BE2C (cell line): ENCODE data around the gene NFKBIE.

Experiments used
- DNase-seq: peaks from one replicate; pipeline ENCODE4 v3.0.0-alpha.2; 2020
- H3K27me3 ChIP-seq: fragments of 250-450 bp; sonication (Bioruptor Pico); 2 replicates; pipeline ENCODE4 v1.5.1; 2020; ENCODE audit warnings: mild to moderate bottlenecking
- H3K36me3 ChIP-seq: fragments of 250-450 bp; sonication (Bioruptor Pico); 2 replicates; pipeline ENCODE4 v1.5.1; 2020; ENCODE audit warnings: mild to moderate bottlenecking
- H3K4me1 ChIP-seq: fragments of 250-450 bp; sonication (Bioruptor Pico); 2 replicates; pipeline ENCODE4 v1.5.1; 2020
- H3K4me3 ChIP-seq: 2 replicates; pipeline ENCODE4 v1.5.1; 2011; ENCODE audit warnings: low read depth, low read length
- H3K9me3 ChIP-seq: fragments of 250-450 bp; sonication (Bioruptor Pico); 2 replicates; pipeline ENCODE4 v1.5.1; 2020
- TF ChIP-seq, protein P1 (sequence below): IDR thresholded peaks from 2 replicates; pipeline ENCODE4 v1.5.1; 2012; ENCODE audit warnings: mild to moderate bottlenecking, low read depth, low read length

The NFKBIE gene

DNA sequence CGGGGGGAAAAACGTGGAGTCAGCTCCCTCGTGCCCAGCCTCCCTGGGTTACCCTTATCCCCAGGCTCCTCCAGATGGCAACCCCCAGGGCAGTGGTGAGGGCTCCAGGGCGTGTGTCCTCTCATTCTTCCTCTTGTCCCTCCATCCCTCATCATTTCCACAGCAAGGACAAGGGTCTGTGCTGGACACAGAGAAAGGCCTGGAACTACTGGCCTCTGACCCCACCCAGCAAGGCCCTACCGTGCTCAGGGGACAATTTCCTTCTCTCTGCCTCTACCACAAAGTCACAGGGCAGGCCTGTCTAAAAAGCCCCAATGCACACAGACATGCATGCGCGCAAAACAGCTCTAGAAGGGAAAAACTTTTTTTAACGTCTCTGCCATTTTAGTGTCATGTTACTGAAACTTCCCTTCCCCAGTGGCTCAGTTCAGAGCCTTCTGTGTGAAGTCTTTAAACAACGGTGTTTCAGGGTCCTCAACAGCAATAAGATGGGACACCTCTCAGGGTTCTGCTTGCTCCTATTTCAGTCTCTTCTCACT is 7.0 kb downstream of the NFKBIE start:
- no peaks in the 10 kb centered on the region for H3K27me3 ChIP-seq
- H3K4me3 ChIP-seq: no peak overlapping the region
- H3K4me1 ChIP-seq: no peaks in the 10 kb centered on the region; the same call in 1 of the 2 replicates
- peaks cover 36% of the 10 kb centered on the region for H3K36me3 ChIP-seq
- H3K9me3 ChIP-seq: no peaks in the 10 kb centered on the region
- no peak for DNase-seq
- TF ChIP-seq, protein P1, sequence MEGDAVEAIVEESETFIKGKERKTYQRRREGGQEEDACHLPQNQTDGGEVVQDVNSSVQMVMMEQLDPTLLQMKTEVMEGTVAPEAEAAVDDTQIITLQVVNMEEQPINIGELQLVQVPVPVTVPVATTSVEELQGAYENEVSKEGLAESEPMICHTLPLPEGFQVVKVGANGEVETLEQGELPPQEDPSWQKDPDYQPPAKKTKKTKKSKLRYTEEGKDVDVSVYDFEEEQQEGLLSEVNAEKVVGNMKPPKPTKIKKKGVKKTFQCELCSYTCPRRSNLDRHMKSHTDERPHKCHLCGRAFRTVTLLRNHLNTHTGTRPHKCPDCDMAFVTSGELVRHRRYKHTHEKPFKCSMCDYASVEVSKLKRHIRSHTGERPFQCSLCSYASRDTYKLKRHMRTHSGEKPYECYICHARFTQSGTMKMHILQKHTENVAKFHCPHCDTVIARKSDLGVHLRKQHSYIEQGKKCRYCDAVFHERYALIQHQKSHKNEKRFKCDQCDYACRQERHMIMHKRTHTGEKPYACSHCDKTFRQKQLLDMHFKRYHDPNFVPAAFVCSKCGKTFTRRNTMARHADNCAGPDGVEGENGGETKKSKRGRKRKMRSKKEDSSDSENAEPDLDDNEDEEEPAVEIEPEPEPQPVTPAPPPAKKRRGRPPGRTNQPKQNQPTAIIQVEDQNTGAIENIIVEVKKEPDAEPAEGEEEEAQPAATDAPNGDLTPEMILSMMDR: no peak

DNA sequence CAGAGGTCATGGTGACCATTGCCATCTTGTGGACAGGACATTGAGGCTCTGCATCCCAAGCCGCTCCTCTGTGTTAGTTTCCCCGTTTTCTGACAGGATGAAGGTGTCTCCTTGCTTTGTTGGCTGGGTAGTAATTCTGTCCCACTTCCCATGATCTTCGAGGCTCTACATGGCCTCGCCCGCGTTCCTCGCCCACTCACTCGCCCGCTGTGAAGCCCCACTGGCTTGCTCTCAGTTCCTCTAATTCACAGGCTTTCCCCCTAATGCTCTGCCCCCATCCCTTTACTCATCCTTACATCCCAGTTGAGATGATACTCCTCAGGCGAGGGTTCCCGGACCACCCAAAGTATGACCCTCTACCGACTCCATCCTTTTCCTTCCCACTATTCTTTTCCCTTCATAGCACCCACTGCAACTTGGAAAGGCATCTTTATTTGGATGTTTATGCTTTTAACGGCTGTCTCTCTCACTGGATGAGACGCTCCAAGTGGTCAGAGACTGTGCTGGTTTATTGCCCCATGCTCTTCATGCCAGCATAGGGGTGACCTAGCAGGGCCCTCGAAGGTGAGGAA is 7.5 kb downstream of the NFKBIE start:
- TF ChIP-seq, protein P1: no peak; the same call in 1 of the 2 replicates
- DNase-seq: no peak
- Histone ChIP-seq H3K27me3 (no peaks in the 10 kb centered on the region), H3K36me3 (peaks cover 41% of the 10 kb centered on the region), H3K4me3 (peak overlapping the region; percentile 83), H3K9me3 (no peaks in the 10 kb centered on the region), H3K4me1 (no peaks in the 10 kb centered on the region; the same call in 1 of the 2 replicates)

DNA sequence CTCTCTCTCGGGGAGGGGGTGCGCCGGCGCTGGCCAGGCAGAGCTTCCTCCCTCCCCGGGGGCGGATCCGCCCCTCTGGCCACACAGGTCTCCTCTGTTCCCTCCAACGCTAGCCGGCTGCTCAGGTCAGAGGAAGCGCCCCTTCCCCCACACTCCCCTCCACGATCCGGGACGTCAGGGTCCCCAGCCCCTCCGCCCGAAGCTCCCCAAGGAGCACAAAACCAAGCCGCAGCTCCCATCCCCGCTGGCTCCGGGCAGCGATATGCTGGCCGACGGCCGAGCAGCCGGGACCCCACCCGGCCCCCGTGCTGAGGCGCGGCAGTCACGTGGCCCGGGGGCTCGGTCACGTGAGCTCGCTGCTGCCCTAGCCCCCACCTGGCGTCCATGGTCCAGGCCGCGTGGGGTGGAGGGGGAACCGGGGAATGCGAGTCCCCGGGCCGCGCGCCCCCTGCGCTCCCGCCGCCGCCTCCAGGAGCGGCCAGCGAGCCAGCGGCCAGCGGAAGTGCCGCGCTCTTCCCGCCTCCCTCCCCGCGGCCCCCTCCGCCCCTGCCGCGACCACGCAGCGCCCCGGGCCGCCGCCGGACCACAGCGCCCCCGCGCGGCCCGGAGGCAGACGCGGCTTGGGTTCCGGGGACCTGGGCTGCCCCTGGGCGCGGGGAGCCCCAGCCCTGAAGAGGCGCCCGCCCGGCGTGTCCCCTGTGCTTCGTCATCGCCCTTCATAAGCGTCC is 8.2 kb downstream of the NFKBIE start, which contains the start of gene SLC35B2:
Gene SLC35B2 (minus strand): TSS at position 504 of the 728 bp plus-strand sequence. CDS start 118 bp downstream, at position 386.
- DNase-seq: peak; percentile 78
- no peaks in the 10 kb centered on the region for H3K27me3 ChIP-seq
- peaks cover 48% of the 10 kb centered on the region for H3K36me3 ChIP-seq
- no peaks in the 10 kb centered on the region; the same call in 1 of the 2 replicates for H3K4me1 ChIP-seq
- TF ChIP-seq, protein P1: peak; percentile 34
- H3K9me3 ChIP-seq: no peaks in the 10 kb centered on the region
- H3K4me3 ChIP-seq: peak within 1 kb of the TSS; percentile 83

DNA sequence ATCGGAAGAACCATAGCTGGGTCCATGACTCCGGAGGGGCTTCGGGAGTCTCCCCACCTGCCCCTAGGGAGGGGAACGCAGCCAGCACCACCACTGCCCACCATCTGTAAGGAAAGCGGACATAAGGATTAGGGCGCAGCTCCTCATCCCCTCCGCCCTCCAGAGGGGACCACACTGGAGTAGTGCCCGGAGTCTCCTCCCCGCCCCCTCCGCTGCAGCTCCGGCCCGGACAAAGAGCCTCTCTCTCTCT is 8.7 kb downstream of the NFKBIE start:
- Histone ChIP-seq H3K4me1 (no peaks in the 10 kb centered on the region; the same call in 1 of the 2 replicates), H3K9me3 (no peaks in the 10 kb centered on the region), H3K27me3 (no peaks in the 10 kb centered on the region), H3K36me3 (peaks cover 53% of the 10 kb centered on the region), H3K4me3 (peak overlapping the region; percentile 83)
- no peak for DNase-seq
- TF ChIP-seq, protein P1: no peak

DNA sequence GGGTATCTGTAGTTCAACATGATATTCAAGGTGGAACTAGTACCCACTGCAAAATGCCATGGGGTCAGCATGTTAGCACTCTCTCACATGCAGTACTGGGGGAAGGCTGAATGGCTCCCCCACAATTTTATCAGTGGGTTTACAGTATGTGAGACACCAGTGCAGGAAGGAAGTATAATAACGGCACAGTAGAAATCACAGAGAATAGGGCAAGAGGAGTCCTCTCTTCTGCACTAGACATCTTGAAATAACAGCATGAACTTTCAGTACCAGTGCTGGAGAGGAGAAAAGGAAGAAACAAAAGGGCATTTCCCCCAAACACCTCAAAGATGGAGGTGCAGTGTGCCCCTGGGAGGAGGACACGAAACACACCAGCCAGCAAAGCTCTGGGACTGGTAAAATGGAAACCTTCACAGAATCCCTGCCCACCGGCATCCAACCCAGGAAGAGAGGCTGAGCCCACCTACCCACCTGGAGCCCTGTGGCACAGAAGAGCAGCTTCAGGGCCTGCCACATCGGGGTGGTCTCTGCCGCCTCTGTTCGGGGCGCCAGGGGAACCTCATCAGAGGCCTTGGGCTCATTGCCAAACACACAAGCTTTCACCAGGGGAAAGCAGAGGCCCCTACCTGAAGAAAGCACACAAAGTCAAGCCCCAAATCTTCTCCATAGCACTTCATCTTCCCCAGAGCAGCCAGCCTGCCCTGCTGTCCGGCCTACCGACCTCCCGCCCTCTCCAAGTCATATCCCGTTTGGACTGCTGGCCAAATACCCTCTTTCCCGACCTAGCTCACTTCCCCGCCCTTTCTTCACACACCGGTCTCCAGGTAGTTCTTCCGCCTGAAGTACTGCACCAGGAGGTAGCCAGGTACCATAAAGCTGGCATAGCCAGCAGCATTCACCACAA is 9.2 kb downstream of the NFKBIE start:
- H3K4me1 ChIP-seq: no peaks in the 10 kb centered on the region; the same call in 1 of the 2 replicates
- H3K36me3 ChIP-seq: peaks cover 59% of the 10 kb centered on the region
- H3K4me3 ChIP-seq: peak overlapping the region; percentile 83
- H3K27me3 ChIP-seq: no peaks in the 10 kb centered on the region
- no peaks in the 10 kb centered on the region for H3K9me3 ChIP-seq
- TF ChIP-seq, protein P1: no peak
- DNase-seq: no peak
